Stimulated activated CD4-positive, alpha-beta T cell treated with anti-CD3 and anti-CD28 coated beads, Interleukin-4, amount 100 ng/mL, for 4 hours (primary cell): Measurements from ENCODE around the gene MAGEF1.
A peak's percentile ranks its signal among the peaks of the same experiment; 100 is the strongest.

Experiments
- DNase-seq, 2 experiments: peaks; one replicate each; pipeline ENCODE4 v3.0.0-alpha.2; 2020

MAGEF1 gene

DNA sequence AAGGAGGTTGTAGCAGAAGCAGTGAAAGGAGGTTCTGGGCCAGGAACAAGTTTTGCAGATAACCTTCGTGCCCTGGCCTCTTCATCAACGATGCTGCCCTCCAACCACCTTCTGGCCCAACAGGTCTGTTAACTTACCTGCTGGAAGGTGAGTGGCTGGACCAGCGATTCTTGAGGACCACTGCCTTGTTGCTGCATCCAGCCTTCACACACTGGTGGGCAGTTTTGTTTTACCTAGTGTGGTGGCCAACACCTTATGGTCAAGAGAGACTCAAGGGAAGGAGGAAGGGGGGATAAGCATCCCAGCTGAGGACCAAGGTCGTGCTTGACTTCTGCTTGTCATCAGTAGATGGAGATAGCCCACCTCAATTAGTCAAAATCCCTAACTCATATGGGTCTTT, 7.8 kb upstream of the MAGEF1 start:
- no peak for DNase-seq

DNA sequence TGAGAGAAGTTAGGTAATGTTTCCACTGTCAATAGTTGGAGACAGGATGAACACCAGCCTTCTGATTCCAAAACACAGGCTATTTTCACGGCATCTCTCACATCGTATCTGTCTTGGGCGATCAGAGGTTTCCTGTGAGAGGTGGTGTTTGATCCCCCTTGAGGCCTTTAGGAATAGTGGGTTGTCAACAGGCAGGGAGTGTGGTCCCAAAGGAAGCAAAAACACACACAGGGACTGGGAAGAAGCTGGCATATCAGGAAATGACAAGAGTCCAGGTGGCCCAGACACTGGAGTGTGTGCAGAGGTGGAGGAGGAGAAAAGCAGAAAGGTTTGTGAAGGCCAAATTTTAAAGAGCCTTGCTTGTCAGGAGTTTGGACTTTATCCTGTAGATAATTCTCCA, 6.6 kb upstream of the MAGEF1 start:
- no peak for DNase-seq

DNA sequence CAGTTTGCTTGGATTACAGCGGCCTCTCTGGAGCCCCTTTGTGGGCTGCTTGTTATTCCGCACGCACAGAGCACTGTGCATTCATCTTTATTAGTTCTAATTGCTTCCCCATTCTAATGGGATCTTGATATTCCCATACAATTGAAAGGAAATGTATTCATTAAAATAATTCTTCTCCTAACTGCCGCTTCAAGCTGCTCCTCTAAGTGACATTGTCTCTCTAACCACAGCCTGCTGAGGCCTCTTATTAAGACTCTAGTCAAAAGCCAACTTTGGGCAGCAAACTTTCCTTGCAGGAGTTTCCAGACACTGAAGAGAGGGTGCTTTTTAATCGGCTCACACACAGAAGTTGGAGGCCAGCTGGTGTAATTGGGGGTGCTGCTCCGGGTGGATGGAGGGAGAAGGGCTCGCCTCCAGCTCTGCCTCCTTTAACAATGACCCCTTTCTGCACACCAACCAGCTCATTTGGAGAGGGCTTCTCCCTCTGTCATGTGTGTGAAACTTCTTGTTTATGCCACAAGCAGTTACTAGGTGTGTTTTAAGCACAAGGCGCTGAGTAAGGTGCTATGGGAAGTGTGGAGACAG, 5.6 kb upstream of the MAGEF1 start:
- no peak for DNase-seq

DNA sequence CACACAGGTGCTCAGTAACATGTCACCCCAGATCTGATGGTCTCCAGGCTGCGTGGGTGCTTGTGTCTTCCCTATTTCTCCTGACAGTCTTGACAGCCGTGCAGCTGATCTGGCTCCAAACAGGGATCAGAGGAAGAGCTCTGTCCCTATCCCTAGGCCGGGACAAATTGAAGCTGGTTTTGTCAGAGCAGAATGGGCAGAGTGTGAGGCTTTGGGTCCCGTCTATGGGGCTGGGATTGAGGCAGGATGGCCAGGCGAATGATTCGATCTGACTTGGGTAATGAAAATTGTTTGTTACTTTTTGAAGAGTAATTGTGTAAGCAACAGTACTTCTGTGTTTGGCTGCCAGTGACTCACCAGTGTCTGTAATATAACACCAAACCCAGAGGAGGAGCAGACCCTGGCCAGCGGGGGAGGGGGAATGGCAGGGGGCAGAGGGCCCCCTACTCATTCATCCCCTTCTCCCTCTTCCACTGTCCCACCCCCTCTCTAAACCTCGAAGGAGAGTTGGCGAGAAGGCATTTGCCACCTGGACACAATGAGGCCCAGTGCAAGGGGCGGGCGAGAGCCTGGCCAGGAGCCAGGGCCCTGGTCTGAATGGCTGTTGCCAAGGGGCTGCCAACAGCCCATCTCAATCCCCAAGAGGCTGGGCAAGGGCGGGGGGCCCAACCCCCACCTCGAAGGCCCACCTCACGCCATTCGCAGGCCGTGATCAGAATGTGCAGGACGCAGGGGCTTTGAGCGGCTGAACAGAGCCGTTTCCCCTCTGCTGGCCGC, 4.9 kb upstream of the MAGEF1 start:
- DNase-seq = no peak

DNA sequence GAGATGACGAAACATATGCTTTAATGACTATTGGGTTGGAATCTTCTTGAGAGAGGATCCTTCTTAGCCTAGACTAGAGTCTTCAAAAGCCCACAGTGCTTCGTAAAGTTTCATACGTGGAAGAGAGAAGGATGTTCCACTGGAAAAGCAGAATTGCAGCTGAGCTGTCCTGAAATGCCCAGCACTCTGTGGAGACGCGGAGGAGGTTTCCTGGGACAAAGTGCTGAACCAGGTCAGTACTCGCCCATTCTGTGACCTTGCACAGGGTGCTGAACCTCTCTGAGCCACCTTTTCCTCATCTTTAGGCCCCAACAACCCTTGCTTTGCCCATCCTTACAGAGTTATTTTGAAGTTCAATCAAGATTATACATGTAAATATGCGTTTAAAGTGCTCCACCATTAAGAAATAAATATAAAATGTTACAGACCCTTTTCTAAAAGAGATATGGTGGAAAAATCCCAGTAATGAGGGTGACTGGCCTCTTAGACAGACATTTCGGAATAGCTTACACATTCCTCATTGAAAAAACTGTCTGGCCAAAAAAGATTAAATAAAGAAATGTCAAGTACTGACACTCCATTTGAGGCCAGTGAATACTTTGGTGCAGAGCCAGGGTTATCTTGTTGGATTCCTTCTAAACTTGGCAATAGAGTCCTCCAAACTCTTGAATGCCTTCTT, 4.2 kb upstream of the MAGEF1 start:
- no peak for DNase-seq

DNA sequence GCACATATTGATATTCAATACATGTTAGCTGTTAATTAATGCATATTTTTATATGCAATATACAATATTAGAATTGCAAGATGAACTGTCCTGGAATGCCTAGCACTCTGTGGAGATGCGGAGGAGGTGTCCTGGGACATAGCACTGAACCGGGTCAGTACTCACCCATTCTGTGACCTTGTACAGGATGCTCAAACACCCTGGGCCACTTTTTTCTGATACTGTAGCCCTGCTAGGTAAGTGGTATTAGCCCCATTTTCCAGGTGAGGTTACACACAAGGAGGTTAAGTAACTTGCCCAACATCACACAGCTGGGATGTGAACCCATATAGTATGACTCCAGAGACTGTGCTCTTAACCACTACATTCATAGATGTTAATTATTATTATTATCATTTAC, 1.7 kb upstream of the MAGEF1 start:
- DNase-seq = no peak

DNA sequence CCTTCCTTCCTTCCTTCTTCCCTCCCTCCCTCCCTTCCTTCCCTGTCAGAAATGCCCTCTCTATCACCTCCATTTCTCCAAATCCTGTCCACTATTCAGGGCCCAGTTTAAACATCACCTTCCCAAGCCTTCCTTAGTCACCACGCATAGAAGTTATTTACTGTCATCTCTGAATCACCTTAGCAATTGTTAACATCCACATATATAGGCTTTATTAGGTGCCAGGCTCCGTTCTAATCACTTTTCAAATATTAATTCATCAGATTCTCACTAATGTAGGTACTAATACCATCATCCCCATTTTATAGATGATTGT, 1.1 kb upstream of the MAGEF1 start:
- DNase-seq = no peak

DNA sequence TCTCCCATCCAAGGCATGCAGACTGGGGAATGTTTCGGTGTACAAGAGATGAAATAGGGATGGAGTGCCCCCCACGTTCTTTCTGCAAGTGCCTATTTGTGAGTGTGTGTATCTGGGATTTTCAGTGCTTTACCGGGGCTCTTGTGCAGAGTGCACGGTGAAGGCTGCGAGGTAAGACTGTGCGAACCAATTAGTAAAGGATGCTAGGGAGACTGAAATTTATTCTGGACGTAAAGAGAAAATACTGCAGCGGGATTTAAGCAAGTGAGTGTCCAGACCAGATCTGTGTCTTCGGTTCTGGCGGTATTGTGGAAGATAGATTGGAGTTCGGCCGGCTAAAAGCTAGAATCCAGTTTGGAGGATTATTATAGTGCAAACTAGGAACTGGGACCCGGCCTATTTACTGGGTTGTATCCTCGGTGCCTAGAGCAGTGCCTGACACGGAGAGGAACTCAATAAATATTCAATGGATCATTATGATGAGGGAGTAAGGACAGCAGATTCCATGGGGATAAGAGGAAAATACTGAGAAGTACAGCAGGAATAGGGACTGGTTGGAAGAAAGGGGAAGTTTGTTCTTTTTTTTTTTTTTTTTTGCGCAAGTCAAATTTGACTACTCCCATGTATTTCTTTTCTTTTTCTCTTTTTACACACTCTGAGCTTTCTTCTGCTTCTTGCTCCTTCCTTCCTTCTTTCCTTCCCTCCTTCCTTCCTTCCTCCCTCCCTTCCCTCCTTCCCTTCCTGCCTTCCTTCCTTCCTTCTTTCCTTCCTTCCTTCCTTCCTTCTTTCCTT, 580 bp upstream of the MAGEF1 start:
- DNase-seq = no peak

DNA sequence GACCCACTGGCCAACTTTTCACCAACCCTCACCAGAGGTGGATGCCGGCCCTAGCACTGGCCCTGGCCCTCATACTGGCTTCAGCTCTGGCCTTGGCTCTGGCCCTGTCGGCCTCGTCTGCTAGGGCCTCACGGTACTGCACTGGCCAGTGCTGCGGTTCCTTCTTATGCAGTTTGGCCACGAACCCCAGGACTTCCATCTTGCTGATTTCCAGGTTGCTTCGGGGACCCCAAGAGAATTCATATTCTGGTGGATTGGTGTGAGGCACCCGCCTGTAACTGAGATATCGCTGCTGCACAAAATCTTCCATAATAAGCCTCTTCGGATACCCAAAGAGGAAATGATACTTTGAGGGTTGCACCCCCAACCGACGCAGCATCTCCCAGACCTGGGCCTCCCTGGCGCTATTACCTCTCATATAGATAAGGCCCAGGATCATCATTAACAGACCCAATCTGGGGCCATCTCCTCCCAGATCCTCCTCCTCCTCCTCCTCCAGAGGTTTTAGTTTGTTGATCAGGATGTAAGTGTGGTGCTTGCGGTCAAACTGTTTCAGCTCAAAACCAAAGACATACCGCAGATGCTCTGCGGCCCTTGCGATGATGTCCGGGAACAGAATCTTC, 883 bp downstream of the MAGEF1 start:
- DNase-seq = peak in 1 of 2 experiments; percentile 9

DNA sequence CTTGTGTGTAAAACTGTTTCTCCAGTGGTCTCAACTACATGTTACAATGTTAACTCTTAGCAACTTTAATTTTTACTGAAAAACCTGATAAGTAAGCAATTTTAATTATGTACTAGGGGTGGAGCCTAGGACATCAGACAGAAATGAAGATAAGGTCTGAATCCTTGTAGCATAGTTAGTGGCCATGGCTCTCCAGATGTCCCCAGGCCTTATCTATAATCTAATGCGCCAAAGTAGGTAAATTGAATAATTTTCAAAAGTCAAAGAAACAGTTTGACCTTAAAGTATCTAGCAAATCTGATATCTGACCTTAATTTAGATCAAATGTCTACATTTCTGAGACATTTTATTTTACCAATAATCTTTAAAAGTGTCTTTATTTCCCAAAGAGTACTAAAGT, 8.2 kb downstream of the MAGEF1 start:
- no peak for DNase-seq

DNA sequence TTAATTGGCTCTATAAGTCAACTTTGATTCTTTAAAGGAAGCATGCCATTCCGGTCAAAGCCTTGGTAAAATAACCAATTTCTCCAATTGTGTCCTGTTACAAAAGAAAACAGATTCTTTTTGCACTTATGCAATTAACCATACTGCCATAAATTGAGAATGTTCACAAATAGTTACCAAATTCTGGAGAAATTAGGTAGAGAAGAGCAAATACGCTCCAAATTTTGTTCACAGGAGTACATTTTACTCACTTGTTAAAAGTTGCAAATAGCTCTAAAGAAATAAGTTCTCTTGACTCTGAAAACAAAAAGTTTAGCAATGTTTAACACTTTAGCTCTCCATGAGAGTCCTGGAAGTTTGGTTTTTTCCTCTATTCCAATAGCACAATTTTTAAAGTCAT, 11.1 kb downstream of the MAGEF1 start:
- DNase-seq = no peak

DNA sequence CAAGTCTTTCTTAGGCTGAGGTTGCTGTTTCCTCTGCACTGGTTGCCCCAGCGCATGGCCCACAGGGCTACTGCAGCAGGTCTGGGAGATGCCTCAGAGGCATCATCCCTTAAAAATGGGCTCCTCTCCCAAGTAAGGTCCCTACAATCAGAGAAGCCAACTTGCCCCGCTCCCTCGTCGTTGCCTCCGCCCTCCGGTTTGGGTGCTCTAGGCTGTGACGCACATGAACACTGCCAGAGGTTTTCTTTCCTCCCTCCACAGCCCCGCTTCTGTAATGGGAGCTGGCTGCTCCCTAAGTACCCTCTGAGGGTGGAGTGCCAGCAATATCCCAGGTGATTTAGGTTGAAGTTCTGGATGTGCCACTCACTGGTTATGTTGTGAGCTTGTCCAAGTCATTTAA, 14.0 kb downstream of the MAGEF1 start:
- DNase-seq = no peak

DNA sequence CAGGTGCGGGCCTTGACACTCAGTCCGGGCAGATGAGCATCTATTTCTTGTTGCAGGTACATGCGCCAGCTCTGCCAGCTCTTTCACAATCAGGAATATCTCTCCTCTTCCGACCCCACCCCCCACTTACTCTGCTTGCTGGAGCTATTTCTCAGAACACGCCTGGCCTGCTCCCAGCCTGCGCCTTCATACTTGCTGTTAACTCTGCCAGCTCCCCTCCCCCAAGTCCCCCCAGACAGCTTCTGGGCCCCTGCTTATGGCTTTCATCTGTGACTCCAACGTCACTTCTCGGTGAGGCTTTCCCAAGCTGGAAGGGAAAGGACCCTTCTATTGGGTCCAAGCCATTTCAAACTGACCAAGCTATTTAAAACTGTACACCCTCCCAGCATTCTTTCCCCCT, 15.2 kb downstream of the MAGEF1 start:
- no peak for DNase-seq

DNA sequence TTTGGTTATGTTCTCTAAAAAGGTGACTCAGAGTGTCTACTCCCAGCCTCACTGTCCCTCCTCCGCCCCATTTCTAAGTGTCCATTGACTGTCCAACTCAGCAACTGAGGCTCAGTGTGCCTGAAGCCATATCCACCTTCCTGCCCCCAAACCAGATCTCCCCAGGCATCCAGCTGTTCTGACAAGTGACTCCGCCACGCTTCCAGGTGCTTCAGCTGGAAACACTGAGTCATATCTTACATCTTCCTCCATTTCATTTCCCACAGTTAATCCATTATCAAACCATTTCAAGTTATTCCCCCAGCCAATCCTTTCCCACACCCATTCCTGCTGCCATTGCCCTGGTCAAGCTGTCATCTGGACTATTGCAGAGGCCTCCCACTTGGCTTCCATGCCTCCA, 17.1 kb downstream of the MAGEF1 start:
- no peak for DNase-seq

DNA sequence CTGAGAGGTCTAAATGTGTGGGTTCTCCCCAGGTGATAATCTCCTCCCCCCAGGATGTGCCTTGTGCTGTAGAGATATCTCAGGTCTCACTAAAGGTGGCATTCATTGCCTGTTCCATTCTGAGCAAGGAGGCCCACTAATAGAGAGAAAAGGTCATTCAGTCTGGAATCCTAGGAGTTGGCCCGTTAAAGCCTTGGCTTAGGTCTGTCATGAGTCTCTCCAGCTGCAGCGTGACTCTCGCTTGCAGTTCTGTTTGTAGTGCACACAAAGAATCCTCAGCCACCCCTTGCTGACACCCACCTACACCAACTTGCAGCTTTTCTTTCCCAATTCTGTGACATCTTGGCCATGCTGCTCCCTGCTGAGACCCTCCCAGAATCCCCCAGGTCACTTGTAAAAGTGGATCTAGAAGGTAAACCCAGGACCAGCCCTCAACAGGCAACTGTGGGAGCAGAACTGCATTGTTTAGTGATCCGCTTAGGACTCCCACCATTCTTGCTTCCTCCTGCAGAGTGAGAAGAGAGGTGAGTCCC, 17.7 kb downstream of the MAGEF1 start:
- DNase-seq = no peak

DNA sequence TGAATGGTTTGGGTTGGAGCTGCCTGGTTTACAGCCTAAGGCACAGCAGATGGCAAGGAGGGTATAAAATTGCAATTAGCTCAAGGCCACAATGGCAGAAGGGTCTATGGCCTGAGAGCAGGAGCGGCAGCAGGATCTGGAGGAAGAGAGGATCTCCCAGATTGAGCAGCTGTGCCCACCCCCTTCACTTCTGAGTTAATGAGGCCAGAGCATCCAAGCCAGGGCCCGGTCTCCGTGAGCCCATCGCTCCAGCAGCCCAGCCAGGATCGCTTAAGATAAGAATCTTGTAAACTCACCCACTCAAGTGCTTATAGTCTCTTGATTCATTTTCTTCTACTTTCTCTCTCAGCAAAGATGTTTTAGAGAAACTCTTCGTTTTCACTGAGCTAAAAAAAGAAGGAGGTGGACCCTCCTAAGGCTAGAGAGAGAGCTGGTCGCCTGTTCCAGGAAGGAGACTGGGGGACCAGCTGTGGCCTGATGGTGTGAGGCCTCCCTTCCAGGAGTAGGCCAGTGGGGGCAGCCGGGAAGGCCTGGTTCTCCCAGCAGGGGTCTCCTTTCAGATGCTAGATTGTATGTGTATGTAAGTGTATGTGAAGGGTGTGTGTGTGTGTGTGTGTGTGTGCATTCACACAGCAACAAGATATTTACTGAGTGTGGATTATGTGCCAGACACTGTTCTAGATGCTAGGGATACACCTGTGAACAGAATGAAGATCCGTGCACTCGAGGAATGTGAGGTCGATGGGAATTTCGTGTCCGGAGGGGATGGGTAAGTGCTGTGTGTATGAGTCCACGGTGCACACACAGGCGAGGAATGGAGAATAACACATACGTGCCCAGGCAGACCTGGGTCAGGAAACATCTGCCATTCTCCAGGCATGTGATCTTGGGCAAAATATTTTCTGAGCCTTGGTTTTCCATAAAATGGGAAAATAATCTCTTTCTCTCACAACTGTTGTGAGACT, 18.6 kb downstream of the MAGEF1 start:
- DNase-seq = no peak

DNA sequence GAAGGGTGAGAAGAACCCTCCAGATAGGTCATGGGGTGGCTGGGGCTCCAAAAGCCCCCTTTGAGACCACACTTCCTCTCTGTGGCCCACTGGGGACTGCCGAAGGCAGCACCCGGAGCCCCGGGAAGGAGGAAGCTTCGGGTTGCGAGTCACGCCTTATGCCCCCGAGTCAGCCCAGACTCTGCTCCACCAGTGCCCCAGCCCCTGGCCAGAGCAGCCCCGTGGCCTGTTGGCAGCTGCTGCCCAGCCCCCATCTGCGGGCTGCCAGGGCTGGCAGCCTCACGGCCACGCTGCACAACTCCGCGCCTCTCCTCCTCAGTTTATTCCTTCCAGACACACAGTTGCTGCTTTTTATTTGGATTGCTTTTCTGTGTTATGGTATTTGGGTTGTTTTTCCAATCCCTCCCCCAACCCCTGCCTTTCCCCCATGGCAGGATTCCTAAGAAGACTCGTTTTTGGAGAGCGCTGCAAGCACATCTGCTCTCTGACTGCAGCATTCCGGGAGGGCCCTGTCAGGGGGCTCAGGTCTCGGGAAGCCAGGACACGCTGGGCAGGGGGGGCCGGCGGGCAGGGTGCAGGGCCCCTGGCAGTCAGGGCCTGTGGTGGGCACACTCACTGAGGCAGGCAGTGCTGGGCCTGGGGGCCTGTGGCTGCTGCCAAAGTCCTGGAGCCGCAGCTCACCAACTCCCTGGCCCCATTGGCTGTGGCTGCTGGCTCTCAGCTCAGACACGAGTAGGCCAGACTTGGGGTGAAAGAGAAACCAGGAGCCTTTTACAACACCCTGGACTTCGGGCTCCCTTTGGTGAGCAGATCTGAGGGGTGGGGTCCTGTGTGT, 20.2 kb downstream of the MAGEF1 start:
- DNase-seq = no peak

DNA sequence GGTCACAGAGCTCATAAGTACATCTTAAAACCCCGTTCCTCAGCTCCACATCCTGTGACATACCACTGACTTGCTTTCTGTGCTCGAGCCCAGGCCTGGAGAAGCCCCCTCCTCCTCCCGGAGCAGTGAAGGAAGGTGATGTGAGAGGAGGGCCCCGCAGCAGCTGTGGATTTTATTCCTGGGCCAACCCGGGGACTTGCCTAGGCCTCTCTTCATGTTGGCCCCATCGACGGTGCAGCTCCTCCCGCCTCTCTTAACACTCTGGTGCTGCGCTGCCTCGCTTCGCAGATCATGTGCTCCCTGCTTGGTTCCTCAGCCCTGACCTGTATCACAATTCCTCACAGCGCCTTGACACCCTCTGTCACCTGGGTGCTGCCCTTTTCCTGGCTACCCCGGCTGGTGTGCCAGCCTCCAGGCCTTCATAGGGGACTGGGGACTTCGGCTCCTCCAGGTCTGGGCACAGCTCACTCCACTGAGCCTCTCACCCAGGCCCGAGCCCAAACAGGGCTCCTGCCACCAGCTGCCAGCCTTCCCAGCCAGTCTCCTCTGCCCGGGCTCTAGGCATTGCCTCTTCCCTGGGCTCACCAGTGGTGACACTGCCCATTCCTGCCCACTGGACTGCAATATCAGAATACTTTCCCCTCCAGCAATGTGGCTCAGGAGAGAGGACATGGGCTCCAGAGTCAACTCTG, 21.5 kb downstream of the MAGEF1 start:
- DNase-seq = no peak

DNA sequence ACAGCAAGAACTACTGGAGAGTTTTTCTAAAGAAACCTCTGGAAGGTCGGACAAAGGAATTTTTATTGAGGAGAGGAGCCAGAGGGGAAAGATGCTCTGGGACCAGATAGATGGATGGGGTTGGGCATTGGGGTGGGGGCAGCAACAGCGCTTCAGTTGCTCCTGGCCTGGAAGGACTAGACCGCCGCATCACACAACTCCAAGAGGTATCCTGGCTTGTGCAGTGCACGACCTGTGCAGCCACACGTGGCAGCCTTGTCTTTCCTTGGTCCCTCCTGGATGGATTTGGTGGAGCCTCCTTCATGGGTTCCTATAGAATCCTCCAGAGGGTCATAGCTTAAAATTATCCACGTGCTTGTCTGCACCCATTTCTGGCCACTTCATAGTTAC, 23.0 kb downstream of the MAGEF1 start:
- no peak for DNase-seq

DNA sequence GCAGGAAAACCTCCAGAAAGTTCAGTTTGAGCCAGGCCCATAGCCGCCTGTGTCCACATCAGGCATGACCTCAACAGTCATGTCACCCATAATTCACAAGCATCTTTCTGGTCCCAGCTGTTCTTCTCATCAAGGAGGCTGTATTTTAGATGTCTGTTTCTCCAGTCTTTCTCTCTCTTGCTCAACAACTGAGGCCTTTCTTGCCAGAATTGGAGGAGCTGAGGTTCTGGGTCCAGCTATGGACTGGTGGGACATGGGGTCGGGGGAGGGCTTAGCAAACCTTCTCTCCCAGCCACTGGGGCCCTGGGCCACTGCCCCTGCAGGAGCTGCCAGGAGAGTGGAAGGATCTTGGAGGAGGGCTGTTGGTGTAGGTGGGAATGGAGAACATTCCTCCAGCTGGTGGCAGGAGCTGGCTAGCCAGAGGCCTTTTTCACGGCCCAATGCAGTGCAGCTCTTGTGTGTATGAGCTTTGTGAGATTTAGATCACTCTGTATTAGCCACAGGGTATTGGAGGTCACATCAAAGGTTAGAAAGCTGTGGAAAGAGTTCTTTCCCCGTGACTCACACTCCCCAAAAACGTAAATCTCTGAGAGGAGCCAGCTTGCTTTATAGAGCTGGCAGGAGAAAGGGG, 23.5 kb downstream of the MAGEF1 start:
- no peak for DNase-seq
